Naive B cell (primary cell): ENCODE results near the gene ANKRD12. TPM values are rescaled to one million over a fixed set of nuclear protein-coding genes. Genes with fewer than 3 reads are reported as not detected.

Experiments used
- ATAC-seq, 2 donors: fragments of 150-1000 bp; cut with Tn5 transposase; 2 replicates each; pipeline ENCODE4 v1.10.0; 2021; ENCODE audit warnings: low read depth in 2 of 2, mild to moderate bottlenecking in 2 of 2, moderate library complexity in 2 of 2
- DNase-seq: peaks from one replicate; pipeline ENCODE4 v3.0.0; 2022
- H3K27ac Mint-ChIP-seq, 6 donors: one replicate each; pipeline ENCODE4 v1.8.0; 2020 to 2022; ENCODE audit warnings: mild to moderate bottlenecking in 6 of 6, mixed read lengths in 6 of 6, moderate library complexity in 5 of 6, inconsistent platforms in 2 of 6
- H3K27me3 Mint-ChIP-seq, 3 donors: one replicate each; pipeline ENCODE4 v1.8.0; 2021 to 2022; ENCODE audit warnings: mixed read lengths in 3 of 3, mild to moderate bottlenecking in 1 of 3
- H3K36me3 Mint-ChIP-seq, 2 donors: one replicate each; pipeline ENCODE4 v1.8.0; 2020 to 2022; ENCODE audit warnings: mixed read lengths in 2 of 2, inconsistent platforms in 1 of 2, mild to moderate bottlenecking in 1 of 2
- H3K4me1 Mint-ChIP-seq, 3 donors: one replicate each; pipeline ENCODE4 v1.8.0; 2020 to 2022; ENCODE audit warnings: mixed read lengths in 3 of 3, inconsistent platforms in 1 of 3, mild to moderate bottlenecking in 1 of 3, moderate library complexity in 1 of 3
- H3K4me3 Mint-ChIP-seq, 8 donors: one replicate each; pipeline ENCODE4 v1.8.0; 2020 to 2022; ENCODE audit warnings: mild to moderate bottlenecking in 8 of 8, mixed read lengths in 8 of 8, moderate library complexity in 8 of 8, inconsistent platforms in 2 of 8
- H3K9me3 Mint-ChIP-seq, 7 donors: one replicate each; pipeline ENCODE4 v1.8.0; 2020 to 2022; ENCODE audit warnings: mixed read lengths in 7 of 7, mild to moderate bottlenecking in 5 of 7, inconsistent platforms in 2 of 7, moderate library complexity in 1 of 7
- polyA plus RNA-seq, 6 donors: library from polyadenylated mRNA; unstranded; fragments of 300-500 nt; fragmentation: Illumina TruSeq; gene quantifications; one replicate each; pipeline ENCODE4 v1.2.3, GENCODE V29; 2021; ENCODE audit warnings: low read depth in 6 of 6

The ANKRD12 gene
- polyA plus RNA-seq, 6 donors from 2014 or later, result 6.7 to 93.9 (median 27.4) TPM

GRCh38 chr18:9115984-9116383 is 20.6 kb upstream of the ANKRD12 start:
- Mint-ChIP-seq H3K4me3 (peak overlapping the region in 5 of 8 donors; percentile 26 to 91 (median 66)), H3K4me1 (peaks cover 51 to 89% (median 59%) of the 10 kb centered on the region in 3 donors), H3K27me3 (no peaks in the 10 kb centered on the region), H3K9me3 (no peaks in the 10 kb centered on the region), H3K27ac (peak overlapping the region; percentile 80 to 98 (median 94)), H3K36me3 (peaks cover 0 to 4% of the 10 kb centered on the region in 2 donors)
- no peak for ATAC-seq
- no peak for DNase-seq

- ATAC-seq, result peak; percentile 25 to 40
- Mint-ChIP-seq H3K27ac (peak overlapping the region; percentile 76 to 98 (median 93)), H3K27me3 (no peaks in the 10 kb centered on the region), H3K4me3 (peak overlapping the region; percentile 17 to 91 (median 70)), H3K36me3 (peaks cover 0 to 5% of the 10 kb centered on the region in 2 donors), H3K9me3 (no peaks in the 10 kb centered on the region), H3K4me1 (peaks cover 40 to 81% (median 50%) of the 10 kb centered on the region in 3 donors)
- DNase-seq, result peak; percentile 36
Measured at GRCh38 chr18:9117980-9118841, 18.4 kb upstream of the ANKRD12 start.

GRCh38 chr18:9120796-9121195 is 15.8 kb upstream of the ANKRD12 start:
- no peaks in the 10 kb centered on the region for H3K9me3 Mint-ChIP-seq
- peak overlapping the region in 4 of 6 donors; percentile 63 to 98 (median 76) for H3K27ac Mint-ChIP-seq
- H3K4me3 Mint-ChIP-seq, result peak overlapping the region in 4 of 8 donors; percentile 28 to 76 (median 58)
- ATAC-seq, result peak; percentile 25 to 34
- H3K36me3 Mint-ChIP-seq, result peaks cover 0 to 10% of the 10 kb centered on the region in 2 donors
- H3K27me3 Mint-ChIP-seq, result no peaks in the 10 kb centered on the region
- DNase-seq, result peak; percentile 25
- H3K4me1 Mint-ChIP-seq, result peaks cover 33 to 58% (median 36%) of the 10 kb centered on the region in 3 donors

GRCh38 chr18:9123520-9123919 is 13.1 kb upstream of the ANKRD12 start:
- peaks cover 10 to 18% of the 10 kb centered on the region in 2 donors for H3K36me3 Mint-ChIP-seq

GRCh38 chr18:9124824-9125223 is 11.8 kb upstream of the ANKRD12 start:
- Mint-ChIP-seq H3K27me3 (no peaks in the 10 kb centered on the region), H3K4me1 (peaks cover 7 to 29% (median 17%) of the 10 kb centered on the region in 3 donors), H3K27ac (no peak overlapping the region), H3K9me3 (no peaks in the 10 kb centered on the region), H3K36me3 (peaks cover 15 to 29% of the 10 kb centered on the region in 2 donors), H3K4me3 (no peak overlapping the region)
- no peak for ATAC-seq
- DNase-seq, result no peak

More at GRCh38 chr18:9123520-9123919, 13.1 kb upstream of the ANKRD12 start:
- H3K9me3 Mint-ChIP-seq, result no peaks in the 10 kb centered on the region
- H3K4me1 Mint-ChIP-seq, result peaks cover 14 to 31% (median 17%) of the 10 kb centered on the region in 3 donors
- DNase-seq, result no peak
- no peaks in the 10 kb centered on the region for H3K27me3 Mint-ChIP-seq
- H3K4me3 Mint-ChIP-seq, result no peak overlapping the region
- ATAC-seq, result no peak
- no peak overlapping the region for H3K27ac Mint-ChIP-seq

GRCh38 chr18:9126337-9126736 is 10.2 kb upstream of the ANKRD12 start:
- Mint-ChIP-seq H3K9me3 (no peaks in the 10 kb centered on the region), H3K27me3 (no peaks in the 10 kb centered on the region), H3K36me3 (peaks cover 10 to 32% of the 10 kb centered on the region in 2 donors), H3K4me3 (no peak overlapping the region), H3K4me1 (peaks cover 7 to 19% (median 13%) of the 10 kb centered on the region in 3 donors), H3K27ac (peak overlapping the region in 1 of 6 donors; percentile 60)
- no peak for DNase-seq
- no peak for ATAC-seq

- Mint-ChIP-seq H3K4me1 (peaks cover 17 to 27% (median 26%) of the 10 kb centered on the region in 3 donors), H3K27me3 (no peaks in the 10 kb centered on the region), H3K4me3 (peak overlapping the region in 1 of 8 donors; percentile 2), H3K9me3 (no peaks in the 10 kb centered on the region), H3K36me3 (peaks cover 10 to 32% of the 10 kb centered on the region in 2 donors), H3K27ac (peak overlapping the region in 2 of 6 donors; percentile 2)
- ATAC-seq (no peak), DNase-seq (no peak)
Measured at GRCh38 chr18:9130195-9130594, 6.4 kb upstream of the ANKRD12 start.

- Mint-ChIP-seq H3K27ac (peak overlapping the region in 2 of 6 donors; percentile 20 to 36), H3K36me3 (peaks cover 10 to 32% of the 10 kb centered on the region in 2 donors), H3K27me3 (no peaks in the 10 kb centered on the region), H3K4me1 (peaks cover 17 to 32% (median 30%) of the 10 kb centered on the region in 3 donors), H3K9me3 (no peaks in the 10 kb centered on the region), H3K4me3 (no peak overlapping the region)
- DNase-seq (no peak), ATAC-seq (no peak)
Measured at GRCh38 chr18:9130806-9131205, 5.8 kb upstream of the ANKRD12 start.

- ATAC-seq (no peak), DNase-seq (no peak)
- peaks cover 18 to 35% (median 25%) of the 10 kb centered on the region in 3 donors for H3K4me1 Mint-ChIP-seq
- peak overlapping the region in 5 of 6 donors; percentile 0 to 98 (median 68) for H3K27ac Mint-ChIP-seq
- peak overlapping the region in 1 of 8 donors; percentile 80 for H3K4me3 Mint-ChIP-seq
- no peaks in the 10 kb centered on the region for H3K27me3 Mint-ChIP-seq
- H3K36me3 Mint-ChIP-seq, result peaks cover 10 to 23% of the 10 kb centered on the region in 2 donors
- H3K9me3 Mint-ChIP-seq, result no peaks in the 10 kb centered on the region
Measured at GRCh38 chr18:9132628-9133027, 4.0 kb upstream of the ANKRD12 start.

- H3K27ac Mint-ChIP-seq, result peak overlapping the region in 5 of 6 donors; percentile 0 to 98 (median 68)
- H3K4me1 Mint-ChIP-seq, result peaks cover 20 to 41% (median 26%) of the 10 kb centered on the region in 3 donors
- peaks cover 10 to 17% of the 10 kb centered on the region in 2 donors for H3K36me3 Mint-ChIP-seq
- no peak for DNase-seq
- ATAC-seq, result no peak
- no peaks in the 10 kb centered on the region for H3K27me3 Mint-ChIP-seq
- no peaks in the 10 kb centered on the region for H3K9me3 Mint-ChIP-seq
- peak overlapping the region in 2 of 8 donors; percentile 12 to 80 for H3K4me3 Mint-ChIP-seq
Measured at GRCh38 chr18:9133225-9133624, 3.4 kb upstream of the ANKRD12 start.

- peaks cover 32 to 54% (median 46%) of the 10 kb centered on the region in 3 donors for H3K4me1 Mint-ChIP-seq
- no peak for DNase-seq
- peak overlapping the region; percentile 94 to 99 (median 98) for H3K27ac Mint-ChIP-seq
- peak overlapping the region; percentile 90 to 99 (median 98) for H3K4me3 Mint-ChIP-seq
- H3K36me3 Mint-ChIP-seq, result peaks cover 0 to 4% of the 10 kb centered on the region in 2 donors
- H3K9me3 Mint-ChIP-seq, result no peaks in the 10 kb centered on the region
- no peak for ATAC-seq
- no peaks in the 10 kb centered on the region for H3K27me3 Mint-ChIP-seq
Measured at GRCh38 chr18:9135081-9135911, 1.3 kb upstream of the ANKRD12 start.

- Mint-ChIP-seq H3K4me3 (peak overlapping the region; percentile 90 to 99 (median 98)), H3K9me3 (no peaks in the 10 kb centered on the region), H3K27ac (peak overlapping the region; percentile 98 to 99 (median 99)), H3K36me3 (peaks cover 0 to 4% of the 10 kb centered on the region in 2 donors), H3K27me3 (no peaks in the 10 kb centered on the region), H3K4me1 (peaks cover 36 to 60% (median 52%) of the 10 kb centered on the region in 3 donors)
- DNase-seq, result no peak
- ATAC-seq, result peak; percentile 10 to 17
Measured at GRCh38 chr18:9135912-9136314, 668 bp upstream of the ANKRD12 start.
